K562 (cell line): Measurements from ENCODE around the gene RPS6KL1. TPM values are rescaled to one million over a fixed set of nuclear protein-coding genes. Genes with fewer than 3 reads are reported as not detected.

Source experiments
- ATAC-seq: fragments of 200-7000 bp; cut with Tn5 transposase; 3 replicates; pipeline ENCODE4 v1.9.1; 2020; ENCODE audit warnings: moderate library complexity
- BruUV-seq: library from RNA; stranded (reverse); fragments of 400-500 nt; replicated peaks from 2 replicates; lab custom pipeline; 2021; lab: Mats Ljungman, UMichigan
- CTCF ChIA-PET: fragments of 300-600 bp; formaldehyde crosslinking; extraction: SDS; loops from one replicate; lab custom pipeline; 2021; ENCODE audit warnings: low intra/inter-chr PET ratio; lab: Yijun Ruan, JAX
- POLR2A ChIA-PET: fragments of 300-600, 350-650 bp; sonication (Branson Sonifier 250); formaldehyde crosslinking; extraction: SDS; loops from one replicate; lab custom pipeline; 2021; ENCODE audit warnings: antibody characterized with exemption, inconsistent platforms; lab: Yijun Ruan, JAX
- DNase-seq, 4 experiments: peaks; one replicate each; pipeline versions ENCODE4 v3.0.0 to v3.0.0-alpha.2; 2011 to 2018; ENCODE audit warnings: low spot score in 3 of 4, mixed read lengths in 3 of 4; ENCODE audit errors: extremely low read depth in 1 of 4
- FAIRE-seq: peaks from 2 replicates; lab custom pipeline; 2011; peaks lifted over from hg19 to GRCh38; lab: Jason Lieb, UNC
- H2AFZ ChIP-seq: 2 replicates; pipeline ENCODE4 v1.6.0; 2011; ENCODE audit warnings: low read depth, low read length, control low read depth, inconsistent platforms
- H3K27ac ChIP-seq: fragments of 200-600 bp; 3 replicates; pipeline ENCODE4 v1.8.0; 2011; ENCODE audit warnings: low read depth, mild to moderate bottlenecking, control low read depth, inconsistent platforms, low read length, moderate library complexity, mixed read lengths; ENCODE audit errors: extremely low read depth
- H3K27me3 ChIP-seq, 2 experiments: fragments of 300-600 bp in 1 of 2; 2 replicates in 1 of 2; 3 replicates in 1 of 2; pipeline versions ENCODE4 v1.6.0 to v1.8.0; 2011; ENCODE audit warnings: inconsistent platforms in 2 of 2, low read length in 2 of 2, mild to moderate bottlenecking in 1 of 2, mixed read lengths in 1 of 2, moderate library complexity in 1 of 2; ENCODE audit not compliant: control insufficient read depth in 2 of 2, insufficient read depth in 2 of 2
- H3K36me3 ChIP-seq: fragments of 300-600 bp; 3 replicates; pipeline ENCODE4 v1.8.0; 2011; ENCODE audit warnings: mild to moderate bottlenecking, low read length, inconsistent platforms; ENCODE audit not compliant: control insufficient read depth, insufficient read depth
- H3K4me1 ChIP-seq, 2 experiments: fragments of 200-600 bp in 1 of 2; replicated peaks in 1 of 2; 2 replicates in 1 of 2; 3 replicates in 1 of 2; pipeline versions ENCODE4 v1.5.1 to v1.8.0; 2011; ENCODE audit warnings: inconsistent platforms in 2 of 2, low read length in 2 of 2, mild to moderate bottlenecking in 1 of 2, mixed read lengths in 1 of 2, moderate library complexity in 1 of 2; ENCODE audit not compliant: control insufficient read depth in 2 of 2, insufficient read depth in 2 of 2
- H3K4me2 ChIP-seq: 2 replicates; pipeline ENCODE4 v1.6.1; 2011; ENCODE audit warnings: low read length, control low read depth, inconsistent platforms, mixed read lengths; ENCODE audit not compliant: insufficient read depth
- H3K4me3 ChIP-seq: fragments of 200-600 bp; sonication (generic), shearing (Covaris generic); 2 replicates; pipeline ENCODE4 v1.5.1; 2016; ENCODE audit warnings: control low read depth, inconsistent platforms
- H3K79me2 ChIP-seq: fragments of 200-600 bp; 3 replicates; pipeline ENCODE4 v1.8.0; 2011; ENCODE audit warnings: low read length, inconsistent platforms; ENCODE audit not compliant: control insufficient read depth, insufficient read depth
- H3K9ac ChIP-seq, 2 experiments: 2 replicates each; pipeline versions ENCODE4 v1.6.0 to v1.6.1; 2011; ENCODE audit warnings: low read depth in 2 of 2, low read length in 2 of 2, control low read depth in 1 of 2, inconsistent platforms in 1 of 2, mild to moderate bottlenecking in 1 of 2, mixed read lengths in 1 of 2; ENCODE audit not compliant: insufficient read depth in 1 of 2
- H3K9me1 ChIP-seq: one replicate; pipeline ENCODE4 v1.6.0; 2011; ENCODE audit warnings: inconsistent platforms, mild to moderate bottlenecking, low read length, moderate library complexity; ENCODE audit not compliant: control insufficient read depth, insufficient read depth
- H3K9me3 ChIP-seq: replicated peaks from 2 replicates; pipeline ENCODE4 v1.5.1; 2011; ENCODE audit warnings: low read depth, low read length, inconsistent platforms; ENCODE audit not compliant: control insufficient read depth, insufficient read depth
- H4K20me1 ChIP-seq: replicated peaks from 2 replicates; pipeline ENCODE4 v1.6.1; 2011; ENCODE audit warnings: low read length, inconsistent platforms, mixed read lengths; ENCODE audit not compliant: control insufficient read depth, insufficient read depth
- ARID1B ChIP-seq: fragments of 450-650 bp; IDR thresholded peaks from 2 replicates; pipeline ENCODE4 v1.6.1; 2016; ENCODE audit warnings: antibody characterized with exemption, mild to moderate bottlenecking, inconsistent platforms
- BCOR ChIP-seq: fragments of 450-650 bp; IDR thresholded peaks from 2 replicates; pipeline ENCODE4 v1.6.1; 2016
- CBX5 ChIP-seq: IDR thresholded peaks from 2 replicates; pipeline ENCODE4 v1.6.1; 2014; ENCODE audit warnings: low read depth, borderline replicate concordance
- E2F5 ChIP-seq: sonication (generic); formaldehyde crosslinking; IDR thresholded peaks from 2 replicates; pipeline ENCODE4 v1.8.0; 2022; ENCODE audit warnings: mild to moderate bottlenecking, missing genetic modification reagents
- EP400 ChIP-seq: fragments of 450-650 bp; IDR thresholded peaks from 2 replicates; pipeline ENCODE4 v1.6.1; 2017; ENCODE audit warnings: antibody characterized with exemption, mild to moderate bottlenecking, moderate library complexity
- ESRRA ChIP-seq: fragments of 450-650 bp; IDR thresholded peaks from 2 replicates; pipeline ENCODE4 v1.6.1; 2014; ENCODE audit warnings: low read depth, mild to moderate bottlenecking, moderate library complexity, borderline replicate concordance
- GTF2B ChIP-seq: IDR thresholded peaks from 2 replicates; pipeline ENCODE4 v1.6.1; 2011; ENCODE audit not compliant: insufficient read length; ENCODE audit errors: extremely low read depth
- KDM1A ChIP-seq, 2 experiments: fragments of 450-650 bp; IDR thresholded peaks; 2 replicates each; pipeline ENCODE4 v1.6.1; 2016; ENCODE audit warnings: mild to moderate bottlenecking in 2 of 2
- MXD1 ChIP-seq: fragments of 250-450 bp; sonication (Bioruptor Pico); IDR thresholded peaks from 2 replicates; pipeline ENCODE4 v1.8.0; 2021; ENCODE audit warnings: borderline replicate concordance, mild to moderate bottlenecking, moderate library complexity; ENCODE audit not compliant: poor library complexity, severe bottlenecking
- NR2F6 ChIP-seq: fragments of 450-650 bp; formaldehyde crosslinking; IDR thresholded peaks from 2 replicates; pipeline ENCODE4 v1.4.0; 2020; ENCODE audit warnings: mild to moderate bottlenecking
- PHF8 ChIP-seq: fragments of 200-600 bp; sonication (generic); IDR thresholded peaks from 2 replicates; pipeline ENCODE4 v1.6.1; 2012; ENCODE audit warnings: mixed run types, mild to moderate bottlenecking, inconsistent platforms, low read length, moderate library complexity, borderline replicate concordance
- RBM25 ChIP-seq: fragments of 200-400 bp; formaldehyde crosslinking; IDR thresholded peaks from 2 replicates; pipeline ENCODE4 v1.6.1; 2018; ENCODE audit warnings: low read length, low read depth, moderate library complexity; ENCODE audit not compliant: severe bottlenecking
- SLC30A9 ChIP-seq: fragments of 250-450 bp; sonication (Bioruptor Pico); IDR thresholded peaks from 2 replicates; pipeline ENCODE4 v1.8.0; 2022; ENCODE audit warnings: mild to moderate bottlenecking, moderate library complexity
- SMAD1 ChIP-seq: fragments of 150-350 bp; IDR thresholded peaks from 2 replicates; pipeline ENCODE4 v1.6.1; 2014; ENCODE audit warnings: low read length, low read depth; ENCODE audit not compliant: partially characterized antibody
- SMARCA4 ChIP-seq: fragments of 450-650 bp; IDR thresholded peaks from 2 replicates; pipeline ENCODE4 v1.6.1; 2016
- ZBTB5 ChIP-seq: fragments of 450-650 bp; IDR thresholded peaks from 2 replicates; pipeline ENCODE4 v1.6.1; 2017; ENCODE audit warnings: antibody characterized with exemption
- ZKSCAN3 ChIP-seq: fragments of 250-450 bp; sonication (Bioruptor Pico); IDR thresholded peaks from 2 replicates; pipeline ENCODE4 v1.4.0; 2020
- ZNF3 ChIP-seq: fragments of 250-450 bp; sonication (Bioruptor Pico); IDR thresholded peaks from 2 replicates; pipeline ENCODE4 v1.5.0; 2021; ENCODE audit warnings: mild to moderate bottlenecking, moderate library complexity
- ZNF644 ChIP-seq: fragments of 200-800 bp; sonication (Bioruptor generic); IDR thresholded peaks from 2 replicates; pipeline ENCODE4 v1.6.1; 2016; ENCODE audit warnings: low read depth, missing genetic modification characterization, missing compliant biosample characterization
- WGBS: fragments of 100-300 bp; shearing (Covaris generic); methylation state at CpG from one replicate; pipeline ENCODE4 v1.1.6; 2016; ENCODE audit warnings: low coverage, mixed read lengths; ENCODE audit not compliant: insufficient coverage; ENCODE audit errors: missing lambda C conversion rate; 5-methylcytosine and 5-hydroxymethylcytosine counted together
- in situ Hi-C: fragments of 300-500 bp; cut with MboI; formaldehyde crosslinking; loops from 4 replicates; pipeline ENCODE4 v1.15.0; 2018; ENCODE audit warnings: inconsistent platforms, mixed read lengths
- intact Hi-C: fragments of 100-400 bp; cut with micrococcal nuclease; formaldehyde crosslinking; loops from 2 replicates; pipeline ENCODE4 v1.14.2; 2022
- polyA plus RNA-seq, 8 experiments: library from polyadenylated mRNA; depleted of rRNA in 4 of 8; stranded (reverse) in 5 of 8; unstranded in 3 of 8; fragments of >200 nt; fragmentation: Nextera tagmentation in 2 of 8; fragmentation: Illumina TruSeq in 1 of 8; extraction: Ambion mirVana in 2 of 8; extraction: Trizol in 1 of 8; gene quantifications; 2 replicates each; pipeline versions ENCODE4 v1.2.1 to v1.2.3, GENCODE V29; 2011 to 2014; ENCODE audit warnings: inconsistent platforms in 1 of 8, missing spikeins in 1 of 8
- total RNA-seq, 7 experiments: library from RNA; depleted of rRNA in 6 of 7; stranded (reverse); fragments of >200 nt in 6 of 7; fragmentation: Illumina TruSeq in 2 of 7; extraction: Trizol in 2 of 7; gene quantifications; 2 replicates each; pipeline versions ENCODE4 v1.2.1 to v1.2.3, GENCODE V29; 2011 to 2021; ENCODE audit warnings: low replicate concordance in 1 of 7

Gene RPS6KL1
- total and polyA plus RNA-seq, 9 of the 15 experiments (the other 6 are each of a cell fraction or from before 2014, with no cell fraction given) = 0.91 to 15.5 (median 8.1) TPM

- no peak for TF ChIP-seq E2F5 (CRISPR knock-in tag)
- TF ChIP-seq ZNF644 (tag) = no peak
- TF ChIP-seq PHF8 = no peak
Measured at GRCh38 chr14:74871819-74872218, 51.2 kb downstream of the RPS6KL1 start (continued).

- CTCF ChIA-PET = no interaction called here
- Histone ChIP-seq H3K9me3 (no peaks in the 10 kb centered on the region), H3K9me1 (no peaks in the 10 kb centered on the region), H3K36me3 (no peaks in the 10 kb centered on the region), H3K4me2 (no peak overlapping the region), H3K27me3 (no peaks in the 10 kb centered on the region), H3K9ac (no peak overlapping the region), H3K4me3 (no peak overlapping the region), H3K79me2 (no peaks in the 10 kb centered on the region), H4K20me1 (no peaks in the 10 kb centered on the region), H2AFZ (no peak overlapping the region), H3K27ac (no peak overlapping the region), H3K4me1 (no peaks in the 10 kb centered on the region; a peak in 1 of 5 replicates)
- FAIRE-seq = no peak
- 55% methylated on average over 4 of the region's 8 CpGs for WGBS
- BruUV-seq = no TSS peak
- ATAC-seq = no peak
- intact Hi-C loops = no loop called here
- no peak for DNase-seq
- POLR2A ChIA-PET = interaction anchor here (1.0 kb wide), 1 partner anchor 13 kb away, joined by 3 read pairs; the partner anchor contains the start of gene DLST
- in situ Hi-C loops = loop anchor here (10.0 kb wide), 1 partner anchor 436 kb away; no protein-coding TSS in a partner anchor
- peak; percentile 34 to 67; a peak in 2 of 4 replicates for TF ChIP-seq KDM1A (IDR thresholded peaks at IDR 0.05)
- TF ChIP-seq MXD1 = no peak
- TF ChIP-seq ARID1B = no peak
- TF ChIP-seq ZKSCAN3 (CRISPR knock-in tag) = no peak
- peak; percentile 93 for TF ChIP-seq RBM25
- no peak for TF ChIP-seq NR2F6
- TF ChIP-seq CBX5 = no peak
- peak; percentile 26; the same call in 1 of the 2 replicates for TF ChIP-seq ESRRA
- TF ChIP-seq ZBTB5 = no peak
- TF ChIP-seq EP400 = no peak
- TF ChIP-seq ZNF3 = no peak
- TF ChIP-seq SMARCA4 = no peak
- TF ChIP-seq SMAD1 = no peak
- no peak for TF ChIP-seq GTF2B
- TF ChIP-seq BCOR = peak; percentile 87
- TF ChIP-seq SLC30A9 (CRISPR knock-in tag) = no peak
Measured at GRCh38 chr14:74868739-74869138, 54.3 kb downstream of the RPS6KL1 start.
